ENCODE results near the gene ZSCAN12. TPM values are rescaled to one million over a fixed set of nuclear protein-coding genes. Genes with fewer than 3 reads are reported as not detected.

ZSCAN12 gene
- total and polyA plus RNA-seq, 2 of the 13 experiments (the other 11 are each of a cell fraction or from before 2014, with no cell fraction given) = 2.8 to 8.9 TPM

GRCh38 chr6:28335564-28336283 lies 63.8 kb downstream of the ZSCAN12 start, which contains the start of gene ZSCAN31 (continued):
- TF ChIP-seq ZBTB25 (CRISPR knock-in tag; IDR thresholded peaks at IDR 0.05) (peak; percentile 87), NFIC (IDR thresholded peaks at IDR 0.05; ENCODE audit: low read length) (peak; percentile 71), ZNF503 (CRISPR knock-in tag; IDR thresholded peaks at IDR 0.05) (peak; percentile 62), ARID4A (CRISPR knock-in tag; IDR thresholded peaks at IDR 0.05; ENCODE audit: borderline replicate concordance) (peak; percentile 76; the same call in 1 of the 2 replicates), ZNF10 (CRISPR knock-in tag; IDR thresholded peaks at IDR 0.05; ENCODE audit: borderline replicate concordance, low read depth) (no peak), MAFG (CRISPR knock-in tag; IDR thresholded peaks at IDR 0.05) (no peak), ZNF768 (CRISPR knock-in tag; IDR thresholded peaks at IDR 0.05) (peak; percentile 71; the same call in 1 of the 2 replicates), ZNF841 (CRISPR knock-in tag; IDR thresholded peaks at IDR 0.05; ENCODE audit: borderline replicate concordance) (no peak), MNT (IDR thresholded peaks at IDR 0.05) (no peak), CBX2 (IDR thresholded peaks at IDR 0.05; ENCODE audit: low read depth, low read length) (no peak), CBX2 (CRISPR knock-in tag; IDR thresholded peaks at IDR 0.05; ENCODE audit: low read depth) (no peak), FOXP4 (CRISPR knock-in tag; IDR thresholded peaks at IDR 0.05) (no peak; the same call in 1 of the 2 replicates), NFE2 (CRISPR knock-in tag; IDR thresholded peaks at IDR 0.05) (no peak), ATF5 (CRISPR knock-in tag; IDR thresholded peaks at IDR 0.05; ENCODE audit: low read depth) (0 out of 2 replicates have a peak, but pooled peaks have one; percentile 81), ZSCAN22 (CRISPR knock-in tag; IDR thresholded peaks at IDR 0.05) (no peak), MAFF (IDR thresholded peaks at IDR 0.05; ENCODE audit: low read depth, low read length) (peak; percentile 57), ZSCAN30 (CRISPR knock-in tag; IDR thresholded peaks at IDR 0.05) (no peak), ZNF205 (CRISPR knock-in tag; IDR thresholded peaks at IDR 0.05) (peak; percentile 61)

Data from HepG2 (cell line).